Gastrocnemius medialis (tissue), 4 donors: ENCODE measurements around the gene PRDM15.

Experiments
- POLR2A ChIP-seq, 2 donors: fragments of 450-650 bp; IDR thresholded peaks; one replicate each; pipeline ENCODE4 v1.6.1; 2017; ENCODE audit warnings: antibody characterized with exemption in 2 of 2, mild to moderate bottlenecking in 2 of 2, moderate library complexity in 2 of 2
- TF ChIP-seq, protein P1 (sequence below), 5 experiments: fragments of 450-650 bp in 3 of 5; fragments of 200-600 bp in 2 of 5; sonication (generic) in 2 of 5; IDR thresholded peaks in 4 of 5; conservative IDR thresholded peaks in 1 of 5; 1 replicate in 4 of 5; 2 replicates in 1 of 5; pipeline ENCODE4 v1.5.1; 2016 to 2019; ENCODE audit warnings: antibody characterized with exemption in 5 of 5, mild to moderate bottlenecking in 3 of 5, moderate library complexity in 3 of 5

DNA sequence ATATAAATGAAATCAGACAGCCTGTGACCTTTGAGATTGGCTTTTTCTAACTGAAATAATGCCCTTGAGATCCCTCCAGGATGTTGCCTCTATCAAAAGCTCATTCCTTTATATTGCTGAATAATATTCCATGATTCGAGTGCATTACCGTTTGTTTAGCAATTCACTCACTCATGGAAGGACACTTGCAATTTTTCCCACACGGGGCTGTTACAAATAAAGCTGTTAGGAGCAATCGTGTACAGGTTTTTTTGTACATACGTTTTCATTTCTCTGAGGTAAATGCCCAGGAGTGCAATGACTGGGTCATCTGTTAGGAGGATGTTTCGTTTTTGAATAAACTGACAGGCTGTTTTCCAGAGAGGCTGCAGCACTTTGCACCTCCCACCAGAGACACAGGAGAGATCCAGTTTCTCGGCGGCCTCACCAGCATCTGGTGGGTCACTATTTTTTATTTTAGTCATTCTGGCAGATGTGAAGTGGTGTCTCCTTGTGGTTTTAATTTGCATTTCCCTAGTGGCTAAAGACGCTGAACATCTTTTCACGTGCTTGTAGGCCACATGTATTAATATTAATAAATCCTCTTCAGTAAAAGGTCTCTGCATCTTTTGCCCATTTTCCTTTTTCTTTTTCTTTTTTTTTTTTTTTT, 11.0 kb downstream of the PRDM15 start:
- TF ChIP-seq POLR2A (IDR thresholded peaks at IDR 0.05), result no peak
- TF ChIP-seq, protein P1, sequence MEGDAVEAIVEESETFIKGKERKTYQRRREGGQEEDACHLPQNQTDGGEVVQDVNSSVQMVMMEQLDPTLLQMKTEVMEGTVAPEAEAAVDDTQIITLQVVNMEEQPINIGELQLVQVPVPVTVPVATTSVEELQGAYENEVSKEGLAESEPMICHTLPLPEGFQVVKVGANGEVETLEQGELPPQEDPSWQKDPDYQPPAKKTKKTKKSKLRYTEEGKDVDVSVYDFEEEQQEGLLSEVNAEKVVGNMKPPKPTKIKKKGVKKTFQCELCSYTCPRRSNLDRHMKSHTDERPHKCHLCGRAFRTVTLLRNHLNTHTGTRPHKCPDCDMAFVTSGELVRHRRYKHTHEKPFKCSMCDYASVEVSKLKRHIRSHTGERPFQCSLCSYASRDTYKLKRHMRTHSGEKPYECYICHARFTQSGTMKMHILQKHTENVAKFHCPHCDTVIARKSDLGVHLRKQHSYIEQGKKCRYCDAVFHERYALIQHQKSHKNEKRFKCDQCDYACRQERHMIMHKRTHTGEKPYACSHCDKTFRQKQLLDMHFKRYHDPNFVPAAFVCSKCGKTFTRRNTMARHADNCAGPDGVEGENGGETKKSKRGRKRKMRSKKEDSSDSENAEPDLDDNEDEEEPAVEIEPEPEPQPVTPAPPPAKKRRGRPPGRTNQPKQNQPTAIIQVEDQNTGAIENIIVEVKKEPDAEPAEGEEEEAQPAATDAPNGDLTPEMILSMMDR (IDR thresholded peaks at IDR 0.05 in 4 of 5, conservative IDR thresholded peaks at IDR 0.05 in 1 of 5), result no peak
